Transverse colon (tissue), 4 donors: ENCODE results near the gene RBM19. TPM values are rescaled to one million over a fixed set of nuclear protein-coding genes. Genes with fewer than 3 reads are reported as not detected.

Experiments used
- DNase-seq: peaks from one replicate; pipeline ENCODE4 v3.0.0-alpha.2; 2019
- H3K27ac ChIP-seq, 4 donors: fragments of 200-600 bp; sonication (generic); 2 replicates each; pipeline ENCODE4 v1.5.1; 2016 to 2018; ENCODE audit warnings: inconsistent platforms in 4 of 4
- H3K27me3 ChIP-seq: fragments of 200-600 bp; sonication (generic); 2 replicates; pipeline ENCODE4 v1.5.1; 2017; ENCODE audit warnings: inconsistent platforms
- H3K36me3 ChIP-seq, 4 donors: fragments of 200-600 bp; sonication (generic); 2 replicates each; pipeline ENCODE4 v1.5.1; 2017 to 2019; ENCODE audit warnings: inconsistent platforms in 4 of 4
- H3K4me1 ChIP-seq, 4 donors: fragments of 200-600 bp; sonication (generic); 2 replicates each; pipeline ENCODE4 v1.5.1; 2017 to 2020; ENCODE audit warnings: inconsistent platforms in 4 of 4
- H3K4me3 ChIP-seq, 4 donors: fragments of 200-600 bp; sonication (generic); 1 replicate in 1 of 4; 2 replicates in 3 of 4; pipeline versions ENCODE4 v1.5.1 to v1.6.1; 2017 to 2019; ENCODE audit warnings: inconsistent platforms in 4 of 4
- H3K9me3 ChIP-seq, 2 donors: fragments of 200-600 bp; sonication (generic); 2 replicates each; pipeline ENCODE4 v1.5.1; 2017 to 2019; ENCODE audit warnings: inconsistent platforms in 2 of 2
- CTCF ChIP-seq, 5 experiments: fragments of 200-600 bp in 3 of 5; fragments of 450-650 bp in 2 of 5; sonication (generic) in 3 of 5; IDR thresholded peaks; 1 replicate in 2 of 5; 2 replicates in 3 of 5; pipeline ENCODE4 v1.5.1; 2016 to 2017; ENCODE audit warnings: antibody characterized with exemption in 5 of 5, inconsistent platforms in 3 of 5, mild to moderate bottlenecking in 2 of 5, moderate library complexity in 1 of 5
- EP300 ChIP-seq: sonication (generic); formaldehyde crosslinking; IDR thresholded peaks from one replicate; pipeline ENCODE4 v1.6.1; 2017; ENCODE audit warnings: antibody characterized with exemption, low read depth
- POLR2A ChIP-seq: fragments of 450-650 bp; IDR thresholded peaks from one replicate; pipeline ENCODE4 v1.6.1; 2016; ENCODE audit warnings: antibody characterized with exemption, mild to moderate bottlenecking, moderate library complexity
- POLR2AphosphoS5 ChIP-seq, 3 donors: sonication (generic); formaldehyde crosslinking; IDR thresholded peaks; one replicate each; pipeline ENCODE4 v1.6.1; 2016; ENCODE audit warnings: antibody characterized with exemption in 3 of 3
- WGBS, 2 donors: methylation state at CpG; one replicate each; pipeline ENCODE4 v1.1.5; 2018; ENCODE audit warnings: low coverage in 1 of 2; 5-methylcytosine and 5-hydroxymethylcytosine counted together
- in situ Hi-C, 4 donors: fragments of 200-750 bp; cut with MboI; loops; one replicate each; pipeline versions ENCODE4 v1.15.0 to v1.15.1; 2017; ENCODE audit warnings: low sequenced_read_pairs in 3 of 4, low pct_ligation_motif_present in 1 of 4, low pct_unique_long_range_greater_than_20kb in 1 of 4
- intact Hi-C: fragments of 100-400 bp; cut with DNase I; formaldehyde crosslinking; loops from one replicate; pipeline ENCODE4 v1.15.1; 2023; ENCODE audit warnings: low total_unique reads
- total RNA-seq, 4 donors: library from RNA; depleted of rRNA; stranded (reverse); fragments of >200 nt; gene quantifications; one replicate each; pipeline ENCODE4 v1.1.0, GENCODE V29; 2016

RBM19 gene
- total RNA-seq, 4 donors from 2014 or later, result 24.3 to 96.1 (median 28.7) TPM

GRCh38 chr12:113792450-113792849 is 173.7 kb downstream of the RBM19 start:
- Histone ChIP-seq H3K36me3 (no peaks in the 10 kb centered on the region), H3K27ac (no peak overlapping the region), H3K27me3 (no peaks in the 10 kb centered on the region), H3K4me3 (no peak overlapping the region), H3K4me1 (no peaks in the 10 kb centered on the region), H3K9me3 (no peaks in the 10 kb centered on the region)
- WGBS, 2 donors, result 66 to 77% methylated on average over 5 to 6 of the region's 6 CpGs
- in situ Hi-C loops, result no loop called here
- TF ChIP-seq POLR2A (no peak), CTCF (IDR thresholded peaks at IDR 0.05) (no peak), EP300 (no peak), POLR2AphosphoS5 (IDR thresholded peaks at IDR 0.05) (no peak)
- intact Hi-C loops, result no loop called here
- DNase-seq, result no peak

- DNase-seq, result no peak
- Histone ChIP-seq H3K36me3 (no peaks in the 10 kb centered on the region), H3K4me1 (no peaks in the 10 kb centered on the region), H3K9me3 (no peaks in the 10 kb centered on the region), H3K27ac (no peak overlapping the region), H3K27me3 (peaks cover 20% of the 10 kb centered on the region), H3K4me3 (no peak overlapping the region)
- intact Hi-C loops, result no loop called here
- TF ChIP-seq POLR2AphosphoS5 (IDR thresholded peaks at IDR 0.05), result no peak
- TF ChIP-seq CTCF (IDR thresholded peaks at IDR 0.05), result no peak
- TF ChIP-seq POLR2A, result no peak
- no peak for TF ChIP-seq EP300
- WGBS, 2 donors, result 30 to 53% methylated on average over 5 of the region's 5 CpGs
- in situ Hi-C loops, result no loop called here
Observed at GRCh38 chr12:113788020-113788856, 177.9 kb downstream of the RBM19 start.

- TF ChIP-seq POLR2AphosphoS5 (IDR thresholded peaks at IDR 0.05), result no peak
- intact Hi-C loops, result no loop called here
- Histone ChIP-seq H3K4me3 (no peak overlapping the region), H3K36me3 (no peaks in the 10 kb centered on the region), H3K4me1 (peaks cover 0 to 2% (median 0%) of the 10 kb centered on the region in 4 donors), H3K9me3 (no peaks in the 10 kb centered on the region), H3K27ac (no peak overlapping the region), H3K27me3 (peaks cover 34% of the 10 kb centered on the region)
- in situ Hi-C loops, result no loop called here
- DNase-seq, result no peak
- 72% methylated on average over 2 of the region's 2 CpGs; no CpG with 5 or more reads in 1 of the 2 donors for WGBS, 2 donors
Observed at GRCh38 chr12:113786107-113786506, 180.0 kb downstream of the RBM19 start.

GRCh38 chr12:113783811-113784210 is 182.3 kb downstream of the RBM19 start:
- peaks cover 0 to 3% (median 0%) of the 10 kb centered on the region in 4 donors for H3K4me1 ChIP-seq
- intact Hi-C loops, result no loop called here
- no peaks in the 10 kb centered on the region for H3K36me3 ChIP-seq
- no peak overlapping the region for H3K27ac ChIP-seq
- no peak for DNase-seq
- whole genome bisulfite sequencing, 2 donors, result 70 to 80% methylated on average over 5 of the region's 5 CpGs
- no peaks in the 10 kb centered on the region for H3K9me3 ChIP-seq
- H3K4me3 ChIP-seq, result no peak overlapping the region
- H3K27me3 ChIP-seq, result peaks cover 53% of the 10 kb centered on the region
- in situ Hi-C loops, result no loop called here
- TF ChIP-seq POLR2A (no peak), CTCF (IDR thresholded peaks at IDR 0.05) (no peak), POLR2AphosphoS5 (IDR thresholded peaks at IDR 0.05) (no peak), EP300 (no peak)
